Fibroblast of lung (primary cell): ENCODE data around the gene ACP4.

Experiments
- CTCF ChIP-seq, 2 donors: IDR thresholded peaks in 1 of 2; conservative IDR thresholded peaks in 1 of 2; 1 replicate in 1 of 2; 2 replicates in 1 of 2; pipeline ENCODE4 v1.5.1; 2011 to 2012; ENCODE audit warnings: low read length in 2 of 2, control low read depth in 1 of 2, inconsistent platforms in 1 of 2, low read depth in 1 of 2, mild to moderate bottlenecking in 1 of 2
- EZH2 ChIP-seq: IDR thresholded peaks from 2 replicates; pipeline ENCODE4 v1.5.1; 2012; ENCODE audit warnings: low read length, control low read depth, mild to moderate bottlenecking; ENCODE audit errors: missing control alignments

DNA sequence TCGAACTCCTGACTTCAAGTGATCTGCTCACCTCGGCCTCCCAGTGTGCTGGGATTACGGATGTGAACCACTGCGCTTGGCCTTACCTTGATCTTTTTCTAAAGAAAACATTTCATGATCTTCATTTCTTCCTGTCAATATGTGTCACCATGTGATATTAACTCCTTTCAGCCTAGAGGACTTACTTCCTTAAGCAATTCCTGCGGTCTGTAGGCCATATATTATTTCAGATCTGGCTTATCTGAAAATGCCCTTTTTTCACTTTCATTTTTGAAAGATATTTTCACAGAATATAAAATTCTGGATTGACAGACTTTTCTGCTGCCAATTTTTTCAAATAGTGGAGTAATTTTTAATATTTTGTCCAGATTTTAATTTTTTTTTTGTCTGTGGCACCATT lies 21.9 kb upstream of the ACP4 start:
- no peak for TF ChIP-seq CTCF (conservative IDR thresholded peaks at IDR 0.05 in 1 of 2, IDR thresholded peaks at IDR 0.05 in 1 of 2; ENCODE audit: low read depth in 1 of 2, low read length in 2 of 2)
- TF ChIP-seq EZH2: no peak
